Measurements from ENCODE around the gene HNRNPLL.

GRCh38 chr2:38602732-38603401 is at the start of gene HNRNPLL:
- TF ChIP-seq CTCF (IDR thresholded peaks at IDR 0.05; ENCODE audit: insufficient read depth, low read depth, low read length) (no peak), EZH2 (IDR thresholded peaks at IDR 0.05; ENCODE audit: insufficient read depth, low read length) (no peak)

Data from astrocyte (in vitro differentiated cells and primary cell).